LoVo (cell line): ENCODE data around the gene ZNF611.
"Not testable (repeated sequence)": the region's sequence is repeated elsewhere in the genome, so short reads cannot be mapped to it uniquely, and the experiment has no call there.

Experiments used
- DNase-seq: peaks from one replicate; pipeline ENCODE4 v3.0.0-alpha.2; 2016; ENCODE audit warnings: low spot score

The ZNF611 gene

GRCh38 chr19:52734893-52735661 lies at the start of gene ZNF611:
ZNF611 (minus strand) TSS chr19:52735044; CDS start chr19:52715894, 19,150 bp downstream.
- DNase-seq: peak; percentile 92

- not testable (repeated sequence) for DNase-seq
These were observed 48.0 kb upstream of the ZNF611 start for GRCh38 chr19:52782864-52783263.

- DNase-seq: no peak
These were observed 44.0 kb upstream of the ZNF611 start for GRCh38 chr19:52778811-52779210.

GRCh38 chr19:52756447-52756846 lies 21.6 kb upstream of the ZNF611 start:
- not testable (repeated sequence) for DNase-seq

- DNase-seq: no peak
These were observed 14.9 kb upstream of the ZNF611 start for GRCh38 chr19:52749780-52750179.

GRCh38 chr19:52748336-52748950 lies 13.6 kb upstream of the ZNF611 start:
- peak; percentile 43 for DNase-seq

GRCh38 chr19:52745919-52746318 lies 11.1 kb upstream of the ZNF611 start:
- DNase-seq: not testable (repeated sequence)

- DNase-seq: no peak
These were observed 8.2 kb upstream of the ZNF611 start for GRCh38 chr19:52743091-52743490.

- no peak for DNase-seq
These were observed 7.7 kb upstream of the ZNF611 start for GRCh38 chr19:52742516-52742915.

GRCh38 chr19:52741951-52742485 lies 7.2 kb upstream of the ZNF611 start:
- DNase-seq: no peak

- DNase-seq: not testable (repeated sequence)
These were observed 6.5 kb upstream of the ZNF611 start for GRCh38 chr19:52741371-52741770.

GRCh38 chr19:52739576-52739975 lies 4.7 kb upstream of the ZNF611 start:
- DNase-seq: no peak

- DNase-seq: peak; percentile 62
These were observed 890 bp upstream of the ZNF611 start for GRCh38 chr19:52735734-52736133.

GRCh38 chr19:52734331-52734892 lies 432 bp downstream of the ZNF611 start:
- no peak for DNase-seq

- DNase-seq: not testable (repeated sequence)
These were observed 8.8 kb downstream of the ZNF611 start for GRCh38 chr19:52726051-52726450.

- DNase-seq: no peak
These were observed 9.3 kb downstream of the ZNF611 start for GRCh38 chr19:52725528-52725961.

- no peak for DNase-seq
These were observed 9.9 kb downstream of the ZNF611 start for GRCh38 chr19:52724701-52725514.

GRCh38 chr19:52723907-52724598 lies 10.8 kb downstream of the ZNF611 start:
- DNase-seq: not testable (repeated sequence)

GRCh38 chr19:52722062-52723003 lies 12.5 kb downstream of the ZNF611 start:
- peak; percentile 43 for DNase-seq

GRCh38 chr19:52720541-52720940 lies 14.3 kb downstream of the ZNF611 start:
- not testable (repeated sequence) for DNase-seq
